GM19193 (cell line): ENCODE data around the gene GMFB.

ENCODE experiments used
- POLR2A ChIP-seq: IDR thresholded peaks from 4 replicates; pipeline ENCODE4 v1.6.1; 2011; ENCODE audit not compliant: insufficient read depth, insufficient read length; ENCODE audit errors: extremely low read depth

Gene GMFB

GRCh38 chr14:54488646-54489317, at the start of gene GMFB:
Gene GMFB (minus strand): TSS chr14:54488980. CDS start chr14:54488927, 53 bp downstream.
- TF ChIP-seq POLR2A = peak; percentile 90

- TF ChIP-seq POLR2A = no peak
Measured at GRCh38 chr14:54538055-54538454, 49.3 kb upstream of the GMFB start.

GRCh38 chr14:54537651-54538050, 48.9 kb upstream of the GMFB start:
- no peak for TF ChIP-seq POLR2A

GRCh38 chr14:54535646-54536045, 46.9 kb upstream of the GMFB start:
- no peak for TF ChIP-seq POLR2A

- TF ChIP-seq POLR2A = no peak
Measured at GRCh38 chr14:54535126-54535525, 46.3 kb upstream of the GMFB start.

GRCh38 chr14:54533100-54533499, 44.3 kb upstream of the GMFB start:
- no peak for TF ChIP-seq POLR2A

GRCh38 chr14:54532111-54533012, 43.6 kb upstream of the GMFB start:
- TF ChIP-seq POLR2A = no peak

- no peak for TF ChIP-seq POLR2A
Measured at GRCh38 chr14:54529811-54530210, 41.0 kb upstream of the GMFB start.

- no peak for TF ChIP-seq POLR2A
Measured at GRCh38 chr14:54528973-54529372, 40.2 kb upstream of the GMFB start.

GRCh38 chr14:54524410-54524809, 35.6 kb upstream of the GMFB start:
- TF ChIP-seq POLR2A = no peak

- no peak for TF ChIP-seq POLR2A
Measured at GRCh38 chr14:54516709-54517108, 27.9 kb upstream of the GMFB start.

- no peak for TF ChIP-seq POLR2A
Measured at GRCh38 chr14:54515670-54516069, 26.9 kb upstream of the GMFB start.

GRCh38 chr14:54512393-54512792, 23.6 kb upstream of the GMFB start:
- TF ChIP-seq POLR2A = no peak

- TF ChIP-seq POLR2A = peak; percentile 82
Measured at GRCh38 chr14:54509546-54510501, 21.0 kb upstream of the GMFB start, which contains the start of gene CGRRF1. Gene CGRRF1 (plus strand): TSS chr14:54509906. CDS start chr14:54509960, 54 bp downstream.

- TF ChIP-seq POLR2A = no peak
Measured at GRCh38 chr14:54503486-54503885, 14.7 kb upstream of the GMFB start.
